ENCODE data around the gene SUFU. TPM values are rescaled to one million over a fixed set of nuclear protein-coding genes. Genes with fewer than 3 reads are reported as not detected.

Gene SUFU
- total and polyA plus RNA-seq, 2 donors (not counting 1 experiment from before 2014, with no cell fraction given), result 4.8 to 13.3 TPM

- peaks cover 42% of the 10 kb centered on the region for H4K20me1 ChIP-seq (ENCODE audit: control insufficient read depth, insufficient read depth, low read length, poor library complexity, severe bottlenecking)
- ATAC-seq (ENCODE audit: low read depth) (no peak), DNase-seq (no peak)
- H3K27me3 Mint-ChIP-seq, result no peaks in the 10 kb centered on the region
- intact Hi-C loops (cut with micrococcal nuclease), result no loop called here
- H3K27me3 ChIP-seq (replicated peaks in 1 of 4; ENCODE audit: control extremely low read depth in 1 of 4, control insufficient read depth in 3 of 4, insufficient read depth in 4 of 4, low read length in 3 of 4), result no peaks in the 10 kb centered on the region
- H3K4me2 ChIP-seq (replicated peaks; ENCODE audit: low read depth, low read length, poor library complexity, severe bottlenecking), result no peak overlapping the region
- CTCF ChIA-PET, result interaction anchor here (1.8 kb wide), 1 partner anchor 17 kb away, joined by 5 read pairs; no protein-coding TSS in a partner anchor
- peaks cover 1 to 48% of the 10 kb centered on the region in 2 experiments for H3K36me3 ChIP-seq (replicated peaks in 1 of 2; ENCODE audit: control extremely low read depth in 1 of 2, control insufficient read depth in 1 of 2, extremely low read depth in 1 of 2, insufficient read depth in 2 of 2, low read length in 1 of 2)
- H3K9ac ChIP-seq (ENCODE audit: low read length), result no peak overlapping the region
- no peaks in the 10 kb centered on the region for H3K9me3 ChIP-seq (ENCODE audit: control extremely low read depth in 1 of 3, control insufficient read depth in 2 of 3, insufficient read depth in 1 of 3, low read length in 2 of 3)
- no peak overlapping the region for H3K27ac ChIP-seq (ENCODE audit: low read length in 2 of 2)
- no peak overlapping the region for H2AFZ ChIP-seq (ENCODE audit: insufficient read depth, low read depth, low read length, poor library complexity, severe bottlenecking)
- no peaks in the 10 kb centered on the region for H3K9me3 Mint-ChIP-seq (ENCODE audit: insufficient read depth)
- WGBS (ENCODE audit: insufficient coverage), result no CpG with 5 or more reads among the region's 11 CpGs
- H3K79me2 ChIP-seq (ENCODE audit: control insufficient read depth, insufficient read depth, low read length), result peaks cover 27% of the 10 kb centered on the region
- H3K4me1 ChIP-seq (ENCODE audit: control insufficient read depth in 2 of 2, insufficient read depth in 2 of 2, low read length in 2 of 2), result peaks cover 25 to 31% of the 10 kb centered on the region in 2 donors
- H3K4me1 Mint-ChIP-seq, result peaks cover 38% of the 10 kb centered on the region
- POLR2A ChIA-PET, result no interaction called here
- no peak overlapping the region for H3K4me3 ChIP-seq (ENCODE audit: control extremely low read depth in 1 of 5, extremely low read depth in 1 of 5, insufficient read depth in 1 of 5, low read depth in 2 of 5, low read length in 4 of 5)
- TF ChIP-seq EZH2 (IDR thresholded peaks at IDR 0.05; ENCODE audit: borderline replicate concordance, insufficient read depth, low read depth, low read length, poor library complexity, severe bottlenecking) (no peak), CTCF (IDR thresholded peaks at IDR 0.05) (no peak)
- H3K27ac Mint-ChIP-seq, result no peak overlapping the region
- H3K4me3 Mint-ChIP-seq, result no peak overlapping the region
Observed at GRCh38 chr10:102657451-102657850, 153.7 kb downstream of the SUFU start.

- H3K9ac ChIP-seq (ENCODE audit: low read length), result no peak overlapping the region
- Mint-ChIP-seq H3K27ac (peak overlapping the region; percentile 50), H3K9me3 (ENCODE audit: insufficient read depth) (no peaks in the 10 kb centered on the region), H3K27me3 (no peaks in the 10 kb centered on the region), H3K4me1 (peaks cover 31% of the 10 kb centered on the region), H3K4me3 (no peak overlapping the region)
- DNase-seq (no peak), ATAC-seq (ENCODE audit: low read depth) (no peak)
- no peak overlapping the region for H3K27ac ChIP-seq (ENCODE audit: low read length in 2 of 2)
- H3K4me1 ChIP-seq (ENCODE audit: control insufficient read depth in 2 of 2, insufficient read depth in 2 of 2, low read length in 2 of 2), result peaks cover 18 to 24% of the 10 kb centered on the region in 2 donors
- H3K27me3 ChIP-seq (replicated peaks in 1 of 4; ENCODE audit: control extremely low read depth in 1 of 4, control insufficient read depth in 3 of 4, insufficient read depth in 4 of 4, low read length in 3 of 4), result no peaks in the 10 kb centered on the region
- no peak overlapping the region for H3K4me3 ChIP-seq (ENCODE audit: control extremely low read depth in 1 of 5, extremely low read depth in 1 of 5, insufficient read depth in 1 of 5, low read depth in 2 of 5, low read length in 4 of 5)
- POLR2A ChIA-PET, result interaction anchor here (3.5 kb wide), 1 partner anchor 13 kb away, joined by 31 read pairs; the partner anchor contains the start of gene TRIM8
- H3K4me2 ChIP-seq (replicated peaks; ENCODE audit: low read depth, low read length, poor library complexity, severe bottlenecking), result no peak overlapping the region
- no peak for TF ChIP-seq EZH2 (IDR thresholded peaks at IDR 0.05; ENCODE audit: borderline replicate concordance, insufficient read depth, low read depth, low read length, poor library complexity, severe bottlenecking)
- TF ChIP-seq CTCF (IDR thresholded peaks at IDR 0.05), result no peak
- no peak overlapping the region for H2AFZ ChIP-seq (ENCODE audit: insufficient read depth, low read depth, low read length, poor library complexity, severe bottlenecking)
- H3K9me3 ChIP-seq (ENCODE audit: control extremely low read depth in 1 of 3, control insufficient read depth in 2 of 3, insufficient read depth in 1 of 3, low read length in 2 of 3), result no peaks in the 10 kb centered on the region
- H3K79me2 ChIP-seq (ENCODE audit: control insufficient read depth, insufficient read depth, low read length), result peaks cover 21% of the 10 kb centered on the region
- 92% methylated on average over 10 of the region's 13 CpGs for WGBS (ENCODE audit: insufficient coverage)
- H3K36me3 ChIP-seq (replicated peaks in 1 of 2; ENCODE audit: control extremely low read depth in 1 of 2, control insufficient read depth in 1 of 2, extremely low read depth in 1 of 2, insufficient read depth in 2 of 2, low read length in 1 of 2), result peaks cover 1 to 48% of the 10 kb centered on the region in 2 experiments
- CTCF ChIA-PET, result interaction anchor here (1.3 to 1.8 kb wide), 2 partner anchors 16 to 50 kb away, joined by 3 to 5 read pairs; no protein-coding TSS in a partner anchor
- intact Hi-C loops (cut with micrococcal nuclease), result no loop called here
- peaks cover 35% of the 10 kb centered on the region for H4K20me1 ChIP-seq (ENCODE audit: control insufficient read depth, insufficient read depth, low read length, poor library complexity, severe bottlenecking)
Observed at GRCh38 chr10:102657984-102658724, 154.4 kb downstream of the SUFU start.

Data from B cell (primary cell).